ENCODE measurements around the gene ADAMTSL1.

The ADAMTSL1 gene

DNA sequence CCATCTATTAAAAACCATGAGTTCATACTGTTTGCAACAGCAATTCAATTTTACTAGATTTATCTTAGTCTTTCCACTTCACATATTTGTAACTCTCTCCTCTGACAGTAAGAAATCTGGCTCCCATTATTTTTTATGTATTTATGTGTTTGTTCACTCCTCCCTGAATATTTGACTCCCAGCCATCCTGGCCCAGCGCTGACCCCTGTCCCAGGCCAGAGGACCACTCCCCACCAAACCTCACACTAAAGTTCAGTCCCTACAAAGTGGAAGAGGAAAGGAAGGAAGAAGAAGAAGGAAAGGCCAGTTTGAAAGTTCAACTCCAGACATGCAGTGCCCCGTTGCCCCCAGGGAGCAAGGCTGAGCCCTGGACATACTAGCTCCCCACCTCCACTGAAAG lies 271.8 kb downstream of the ADAMTSL1 start:
- ATAC-seq = no peak

DNA sequence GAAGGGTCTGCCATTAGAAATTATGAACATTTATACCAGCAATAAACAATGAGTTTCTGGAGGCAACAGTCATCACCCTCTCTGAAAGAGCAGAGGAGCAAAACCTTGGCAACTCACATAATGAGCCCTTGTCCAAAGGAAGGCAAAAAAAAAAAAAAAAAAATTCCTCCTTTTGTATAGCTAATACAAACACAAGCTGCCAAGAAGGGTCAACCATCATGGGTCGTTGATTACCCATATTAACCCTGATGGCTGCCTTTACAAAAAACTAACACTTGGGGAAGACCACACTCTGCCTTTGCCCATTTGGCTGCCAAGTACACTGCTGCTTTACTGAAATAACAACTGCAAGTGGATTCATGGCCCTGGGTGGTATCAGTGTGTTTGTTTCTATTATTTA lies 272.7 kb downstream of the ADAMTSL1 start:
- ATAC-seq = no peak

DNA sequence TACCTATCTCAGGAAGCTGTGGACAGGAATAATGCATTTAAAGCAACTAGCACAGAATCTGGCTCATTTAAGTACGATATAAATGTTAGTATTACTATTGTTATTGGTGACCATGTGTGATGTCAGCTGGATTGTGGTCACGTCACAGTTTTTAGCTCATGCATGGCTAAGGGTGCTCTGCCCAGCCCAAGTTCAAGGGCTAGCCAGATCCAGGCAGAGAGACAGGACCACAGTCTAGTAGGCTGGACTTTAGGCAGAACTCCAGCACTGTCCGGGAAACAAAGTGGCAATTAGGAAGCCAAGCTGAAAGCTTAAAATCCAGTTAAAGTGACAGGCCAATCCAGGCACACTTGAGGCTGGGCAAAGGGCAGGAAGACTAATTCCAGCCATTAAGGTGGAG lies 273.6 kb downstream of the ADAMTSL1 start:
- no peak for ATAC-seq

DNA sequence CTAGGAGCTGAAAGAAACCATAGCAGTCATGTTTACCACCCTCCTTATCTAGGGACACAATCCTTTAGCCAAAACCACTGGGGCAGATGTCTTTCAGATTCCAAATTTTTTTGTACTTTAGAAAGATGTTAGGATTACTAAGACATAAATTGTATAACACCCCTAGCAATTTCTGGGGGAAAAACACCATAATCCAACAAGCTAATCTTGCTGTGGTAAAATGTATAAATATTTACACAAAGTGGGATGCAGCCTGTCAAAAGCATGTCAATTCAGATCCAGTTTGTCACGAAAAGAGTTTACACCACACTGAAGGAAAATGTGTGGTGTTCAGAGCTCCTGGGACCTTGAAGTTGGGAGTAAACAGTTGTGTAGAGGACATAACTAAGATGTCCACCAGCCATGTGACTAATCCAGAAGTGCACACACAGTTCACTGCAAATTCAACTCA lies 274.3 kb downstream of the ADAMTSL1 start:
- no peak for ATAC-seq

DNA sequence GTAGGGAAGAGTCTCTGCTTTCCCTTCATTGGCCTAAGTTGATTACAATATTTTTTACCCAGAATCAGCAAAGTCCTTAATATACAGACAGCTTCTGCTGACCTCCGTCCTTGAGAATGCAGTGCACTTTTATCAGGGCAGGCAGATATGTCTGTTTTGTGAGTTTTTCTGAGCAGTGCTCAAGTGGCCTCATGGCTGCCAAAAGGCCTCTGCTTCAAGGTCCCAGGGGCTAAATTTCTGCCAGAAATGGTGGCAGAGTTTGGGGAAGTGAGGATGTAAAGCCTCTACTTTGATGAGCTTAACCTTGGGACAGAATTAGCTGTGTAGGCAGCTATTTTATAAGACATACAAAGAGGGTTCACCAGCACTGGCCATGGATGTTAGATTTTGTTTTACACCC lies 275.8 kb downstream of the ADAMTSL1 start:
- ATAC-seq = no peak

DNA sequence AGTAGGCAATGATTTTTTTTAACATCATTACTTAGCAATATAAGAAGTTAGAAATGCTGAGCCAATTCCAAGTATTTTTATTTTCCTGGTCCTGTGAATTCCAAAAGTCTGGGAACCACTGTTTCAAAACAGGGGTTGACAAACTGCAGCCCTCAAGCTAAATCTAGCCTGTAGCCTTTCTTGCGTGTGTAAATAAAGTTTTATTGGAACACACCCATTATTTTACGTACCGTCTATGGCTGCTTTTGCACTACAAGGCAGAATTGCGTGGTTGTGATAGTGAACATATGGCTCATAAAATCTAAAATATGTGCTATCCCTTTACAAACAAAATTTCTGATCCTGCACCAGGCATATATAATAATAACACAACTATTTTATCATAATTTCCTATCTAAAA lies 280.0 kb downstream of the ADAMTSL1 start:
- no peak for ATAC-seq

DNA sequence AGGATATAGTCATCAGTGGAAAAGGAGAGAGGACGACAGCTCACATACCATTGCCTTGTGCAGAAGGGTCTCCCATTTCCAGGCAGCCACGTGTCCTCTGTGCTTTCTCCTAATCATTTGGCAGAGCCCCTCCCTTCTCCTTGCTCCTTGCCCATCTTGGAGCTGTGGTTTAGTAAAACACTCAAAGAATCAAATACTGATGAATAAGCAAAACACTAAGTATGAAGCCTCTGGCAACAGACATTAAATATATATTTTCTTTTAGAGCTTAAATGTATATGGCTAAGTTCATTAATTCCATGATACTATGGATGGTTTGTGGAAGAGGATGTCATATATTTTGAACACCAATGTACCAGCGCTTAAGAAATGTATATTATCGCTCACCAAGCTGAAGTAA lies 280.6 kb downstream of the ADAMTSL1 start:
- ATAC-seq = no peak

GRCh38 chr9:18755263-18755662 lies 281.3 kb downstream of the ADAMTSL1 start:
- ATAC-seq = no peak

GRCh38 chr9:18756712-18757125 lies 282.8 kb downstream of the ADAMTSL1 start:
- no peak for ATAC-seq

GRCh38 chr9:18759827-18760226 lies 285.9 kb downstream of the ADAMTSL1 start:
- no peak for ATAC-seq

DNA sequence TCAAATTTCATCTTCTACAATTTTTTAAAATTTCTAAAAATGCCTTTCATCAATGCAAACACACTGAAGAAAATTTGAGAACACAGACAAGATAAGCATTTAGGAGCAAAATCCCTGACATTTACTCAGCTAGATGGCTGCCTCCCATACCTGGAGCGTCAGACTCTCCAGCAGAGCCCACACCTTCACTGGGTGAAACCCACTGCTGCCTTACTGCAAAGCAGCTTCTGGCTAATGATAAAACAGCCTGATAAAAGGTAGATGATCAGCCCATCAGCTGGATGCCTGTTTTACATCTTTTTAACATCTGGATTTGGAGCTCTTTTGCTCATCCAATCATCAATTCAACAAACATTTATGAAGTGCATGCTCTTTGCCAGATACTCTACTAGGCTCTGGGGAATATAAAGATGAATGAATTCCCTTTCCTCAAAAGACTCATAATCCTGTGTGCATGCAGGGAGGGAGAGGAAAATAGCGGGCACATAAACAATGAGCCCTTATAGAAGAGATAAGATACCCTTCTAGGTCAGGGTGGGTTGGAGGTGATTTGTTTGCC lies 287.9 kb downstream of the ADAMTSL1 start:
- ATAC-seq = no peak

DNA sequence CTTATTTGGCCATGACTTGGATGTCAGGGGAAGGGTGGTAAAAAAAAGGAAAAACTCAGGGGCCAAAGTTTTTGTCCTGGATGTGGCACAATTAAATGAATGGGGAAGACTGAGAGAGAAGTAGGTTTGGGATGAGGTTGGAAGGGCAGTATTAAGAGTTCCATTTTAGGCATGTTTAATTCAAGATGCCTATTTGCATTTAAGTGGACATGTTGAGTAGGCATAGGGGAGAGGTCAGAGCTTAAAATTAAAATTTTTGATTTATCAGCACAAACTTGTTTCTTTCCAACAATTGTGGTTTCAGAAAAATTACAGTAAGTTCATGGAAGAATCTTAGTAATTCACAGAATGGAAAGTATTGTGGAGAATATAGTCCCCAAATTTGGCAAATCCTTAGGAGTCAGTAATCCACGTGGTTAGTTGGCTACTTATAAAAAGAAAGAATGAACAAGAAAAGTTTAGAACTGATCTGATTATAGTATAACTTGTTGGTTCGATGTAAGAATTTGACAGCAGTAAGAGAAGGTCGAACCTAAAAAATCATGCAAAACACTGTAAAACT lies 293.1 kb downstream of the ADAMTSL1 start:
- ATAC-seq = no peak

- peak in 1 of 2 donors; percentile 36 for ATAC-seq
These were observed 295.1 kb downstream of the ADAMTSL1 start for GRCh38 chr9:18768951-18769622.

- no peak for ATAC-seq
These were observed 296.4 kb downstream of the ADAMTSL1 start for GRCh38 chr9:18770131-18770908.

DNA sequence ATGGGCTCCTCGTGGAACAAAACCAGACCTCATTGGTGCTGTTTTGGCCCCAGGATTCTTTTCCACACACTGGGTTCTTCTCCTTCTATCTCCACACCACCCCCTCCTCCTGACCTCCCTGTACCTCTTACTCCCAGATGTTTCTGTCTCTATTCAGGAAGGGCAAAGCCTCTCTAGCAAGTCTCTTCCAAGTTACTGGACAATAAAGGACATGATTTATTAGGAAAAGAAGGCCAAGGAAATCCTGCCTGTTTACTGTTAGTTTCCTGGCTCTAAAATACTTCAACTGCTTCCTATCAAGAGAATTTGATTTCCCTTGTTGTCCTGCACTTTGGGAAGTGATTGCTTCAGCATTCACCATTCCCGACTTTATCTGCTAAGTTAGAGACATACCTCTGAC lies 297.1 kb downstream of the ADAMTSL1 start:
- ATAC-seq = no peak

GRCh38 chr9:18771763-18772162 lies 297.8 kb downstream of the ADAMTSL1 start:
- ATAC-seq = no peak

GRCh38 chr9:18775241-18775640 lies 301.3 kb downstream of the ADAMTSL1 start:
- no peak for ATAC-seq

GRCh38 chr9:18775930-18776329 lies 302.0 kb downstream of the ADAMTSL1 start:
- ATAC-seq = no peak

DNA sequence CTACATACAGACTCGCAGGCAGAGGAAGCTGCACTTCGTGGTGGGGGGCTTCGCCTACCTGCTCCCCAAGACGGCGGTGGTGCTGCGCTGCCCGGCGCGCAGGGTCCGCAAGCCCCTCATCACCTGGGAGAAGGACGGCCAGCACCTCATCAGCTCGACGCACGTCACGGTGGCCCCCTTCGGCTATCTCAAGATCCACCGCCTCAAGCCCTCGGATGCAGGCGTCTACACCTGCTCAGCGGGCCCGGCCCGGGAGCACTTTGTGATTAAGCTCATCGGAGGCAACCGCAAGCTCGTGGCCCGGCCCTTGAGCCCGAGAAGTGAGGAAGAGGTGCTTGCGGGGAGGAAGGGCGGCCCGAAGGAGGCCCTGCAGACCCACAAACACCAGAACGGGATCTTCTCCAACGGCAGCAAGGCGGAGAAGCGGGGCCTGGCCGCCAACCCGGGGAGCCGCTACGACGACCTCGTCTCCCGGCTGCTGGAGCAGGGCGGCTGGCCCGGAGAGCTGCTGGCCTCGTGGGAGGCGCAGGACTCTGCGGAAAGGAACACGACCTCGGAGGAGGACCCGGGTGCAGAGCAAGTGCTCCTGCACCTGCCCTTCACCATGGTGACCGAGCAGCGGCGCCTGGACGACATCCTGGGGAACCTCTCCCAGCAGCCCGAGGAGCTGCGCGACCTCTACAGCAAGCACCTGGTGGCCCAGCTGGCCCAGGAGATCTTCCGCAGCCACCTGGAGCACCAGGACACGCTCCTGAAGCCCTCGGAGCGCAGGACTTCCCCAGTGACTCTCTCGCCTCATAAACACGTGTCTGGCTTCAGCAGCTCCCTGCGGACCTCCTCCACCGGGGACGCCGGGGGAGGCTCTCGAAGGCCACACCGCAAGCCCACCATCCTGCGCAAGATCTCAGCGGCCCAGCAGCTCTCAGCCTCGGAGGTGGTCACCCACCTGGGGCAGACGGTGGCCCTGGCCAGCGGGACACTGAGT lies 303.2 kb downstream of the ADAMTSL1 start:
- no peak for ATAC-seq

DNA sequence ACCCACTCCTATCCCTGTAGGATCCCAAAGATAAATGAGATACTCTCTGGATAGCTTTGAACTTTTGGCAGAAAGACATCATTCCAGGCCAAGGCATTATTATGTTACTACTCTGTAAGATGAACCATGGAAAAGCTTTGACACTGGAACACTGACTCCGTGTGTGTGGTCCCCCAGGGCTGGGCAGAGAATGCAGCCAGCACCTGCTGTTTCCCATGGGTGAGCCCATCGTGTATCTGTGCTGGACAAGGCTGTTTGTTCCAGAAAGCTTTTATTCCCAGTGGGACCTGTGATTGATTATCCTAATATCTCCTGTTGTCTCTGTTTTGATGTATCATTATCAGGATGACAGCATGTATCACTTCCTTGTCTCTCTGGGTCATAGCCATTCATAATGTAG lies 304.2 kb downstream of the ADAMTSL1 start:
- ATAC-seq = no peak

DNA sequence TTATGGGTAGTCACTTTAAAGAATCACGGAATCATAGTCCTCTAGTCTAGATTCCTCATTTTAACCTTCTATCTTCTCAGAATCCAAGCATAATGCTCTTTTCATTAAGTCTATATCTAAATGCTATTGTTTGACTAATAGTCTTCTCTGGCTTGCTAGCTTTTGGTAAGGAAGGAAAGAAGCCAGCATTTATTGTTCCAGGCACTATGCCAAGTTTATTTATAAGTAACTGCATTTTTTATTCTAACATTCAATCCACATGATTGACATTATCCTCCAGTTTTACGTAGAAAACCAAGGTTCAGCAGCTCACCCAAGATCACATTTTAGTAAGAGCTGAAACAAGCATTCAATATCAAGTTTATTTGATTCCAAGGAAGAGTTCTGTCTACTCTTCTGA lies 304.9 kb downstream of the ADAMTSL1 start:
- ATAC-seq = no peak

DNA sequence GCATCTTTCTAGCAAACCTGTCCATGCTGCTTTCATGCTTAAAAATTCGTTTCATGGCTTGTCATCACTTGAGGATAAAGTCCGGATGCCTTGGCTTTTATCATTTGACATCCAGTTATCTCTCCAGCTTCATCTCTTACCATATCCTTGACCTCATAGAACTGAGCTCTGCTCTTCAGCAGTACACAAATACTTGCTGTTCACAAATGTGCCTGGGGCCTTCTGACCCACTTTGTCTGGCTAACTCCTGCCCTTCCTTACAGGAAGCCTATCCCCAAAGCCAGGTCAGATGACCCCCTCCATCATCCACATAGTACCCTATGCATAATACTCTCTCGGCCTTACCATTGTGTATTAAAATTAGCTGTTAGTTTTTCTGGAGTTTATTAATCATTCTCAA lies 310.0 kb downstream of the ADAMTSL1 start:
- no peak for ATAC-seq
